Dermis microvascular lymphatic vessel endothelial cell (primary cell): Measurements from ENCODE around the gene TEX14. TPM values are rescaled to one million over a fixed set of nuclear protein-coding genes. Genes with fewer than 3 reads are reported as not detected.
"Not testable (repeated sequence)": the region's sequence is repeated elsewhere in the genome, so short reads cannot be mapped to it uniquely, and the experiment has no call there.

ENCODE experiments used
- DNase-seq, 2 donors: peaks; one replicate each; pipeline versions ENCODE4 v3.0.0 to v3.0.0-alpha.2; 2010; ENCODE audit warnings: low read depth in 2 of 2
- total RNA-seq: library from RNA; depleted of rRNA; stranded (reverse); fragments of >200 nt; gene quantifications from 2 replicates; pipeline ENCODE4 v1.2.1, GENCODE V29; 2014

TEX14 gene
- total RNA-seq, 1 donor from 2014 or later: under 0.01 TPM

GRCh38 chr17:58688521-58688920, 3.3 kb downstream of the TEX14 start:
- DNase-seq: no peak

DNA sequence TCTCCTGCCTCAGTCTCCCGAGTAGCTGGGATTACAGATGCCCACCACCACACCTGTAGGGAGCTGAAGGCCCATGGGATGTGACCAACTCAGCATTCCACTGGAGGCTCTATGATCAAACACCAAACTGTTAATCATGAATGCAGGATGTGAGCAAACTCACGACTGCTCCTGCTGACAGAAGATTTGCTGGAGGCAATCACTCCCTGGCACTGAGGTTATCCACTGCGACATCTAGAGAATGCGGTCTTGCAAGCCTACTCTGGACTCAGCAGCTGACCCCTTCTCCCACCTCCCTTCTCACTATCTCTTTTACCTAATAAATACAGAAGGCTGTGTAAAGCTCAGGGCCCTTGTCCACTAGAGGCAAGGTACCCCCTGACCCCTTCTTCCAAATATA, 4.9 kb downstream of the TEX14 start:
- no peak for DNase-seq

- not testable (repeated sequence) for DNase-seq
These were observed 7.4 kb downstream of the TEX14 start for GRCh38 chr17:58684462-58684861.

- no peak for DNase-seq
These were observed 7.8 kb downstream of the TEX14 start for GRCh38 chr17:58684003-58684402.

DNA sequence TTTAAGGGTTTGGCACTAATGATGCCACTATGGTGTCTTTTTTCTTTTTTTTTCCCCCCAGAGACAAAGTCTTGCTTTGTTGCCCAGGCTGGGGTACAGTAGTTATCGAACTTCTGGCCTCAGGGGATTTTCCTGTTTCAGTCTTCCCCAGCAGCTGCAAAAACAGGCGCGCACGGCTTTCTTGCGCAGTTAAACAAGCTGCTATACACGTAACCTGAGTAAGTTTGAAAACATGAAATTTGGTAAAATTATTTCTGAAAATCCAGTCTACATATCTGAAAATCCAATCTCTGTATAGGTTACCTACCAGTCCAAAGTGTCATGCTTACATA, 11.8 kb downstream of the TEX14 start:
- DNase-seq: no peak

DNA sequence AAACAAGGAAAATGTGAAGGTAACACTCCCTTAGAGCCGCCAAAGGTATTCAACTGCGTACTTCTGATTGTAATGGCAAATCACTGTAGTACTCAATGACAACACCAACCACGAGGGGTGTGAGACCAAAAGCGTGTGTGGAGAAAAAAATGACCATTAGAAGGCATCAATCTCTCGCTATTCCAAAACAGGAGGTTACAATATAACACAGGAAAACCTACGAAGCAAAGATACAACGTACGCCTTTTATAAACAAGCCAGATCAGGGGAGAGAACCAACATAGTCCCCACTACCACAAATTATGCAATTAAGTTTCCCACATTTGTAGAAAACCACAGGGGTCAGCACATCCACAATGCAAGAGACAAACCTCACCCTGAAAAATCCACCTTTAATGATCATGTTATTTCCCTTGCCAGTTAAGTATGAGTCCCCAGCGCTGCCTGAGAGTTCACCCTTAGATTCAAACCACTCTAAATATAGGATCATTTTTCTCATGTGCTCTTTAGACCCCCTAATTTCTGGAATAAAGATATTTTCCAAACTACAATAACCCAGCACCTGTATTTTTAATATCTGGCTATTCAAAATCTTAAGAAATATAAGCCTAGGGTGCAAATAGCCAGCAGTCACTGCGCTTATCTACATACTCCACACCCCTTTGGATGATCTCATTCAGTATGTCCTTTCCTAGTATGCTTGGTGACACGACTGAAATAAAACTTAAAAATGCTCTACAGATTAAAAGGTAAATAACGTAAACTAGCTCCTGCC, 12.4 kb downstream of the TEX14 start:
- DNase-seq: no peak

GRCh38 chr17:58678287-58678686, 13.6 kb downstream of the TEX14 start:
- DNase-seq: not testable (repeated sequence)

DNA sequence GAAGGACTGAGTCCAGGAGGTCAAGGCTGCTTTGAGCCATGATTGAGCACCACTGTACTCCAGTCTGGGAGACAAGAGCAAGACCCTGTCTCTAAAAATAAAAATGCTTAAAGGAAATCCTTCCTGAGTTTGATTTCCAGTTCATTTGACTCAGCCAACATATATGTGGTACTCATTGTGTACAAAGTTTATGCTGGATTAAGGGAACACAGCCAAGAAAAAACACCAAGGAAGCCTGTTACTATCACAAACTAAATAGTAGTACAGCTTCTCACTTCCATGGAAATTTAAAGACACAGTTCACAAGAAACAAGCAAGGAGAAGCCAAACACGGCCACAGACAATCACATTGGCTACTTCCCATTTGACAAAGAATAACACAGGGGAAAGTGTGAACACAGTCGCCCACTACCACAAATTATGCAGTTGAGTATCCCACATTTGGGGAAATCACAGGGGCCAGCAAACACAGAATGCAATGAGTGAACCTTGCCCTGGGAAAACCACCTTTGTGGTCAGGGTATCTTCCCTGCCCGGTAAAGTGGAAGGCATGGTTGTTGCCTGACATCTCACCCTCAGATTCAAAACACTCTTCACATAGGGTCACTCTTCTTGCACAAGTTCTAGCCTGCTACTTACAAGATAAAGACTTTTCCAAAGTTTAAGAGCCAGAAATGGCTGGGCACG, 14.5 kb downstream of the TEX14 start:
- no peak for DNase-seq

DNA sequence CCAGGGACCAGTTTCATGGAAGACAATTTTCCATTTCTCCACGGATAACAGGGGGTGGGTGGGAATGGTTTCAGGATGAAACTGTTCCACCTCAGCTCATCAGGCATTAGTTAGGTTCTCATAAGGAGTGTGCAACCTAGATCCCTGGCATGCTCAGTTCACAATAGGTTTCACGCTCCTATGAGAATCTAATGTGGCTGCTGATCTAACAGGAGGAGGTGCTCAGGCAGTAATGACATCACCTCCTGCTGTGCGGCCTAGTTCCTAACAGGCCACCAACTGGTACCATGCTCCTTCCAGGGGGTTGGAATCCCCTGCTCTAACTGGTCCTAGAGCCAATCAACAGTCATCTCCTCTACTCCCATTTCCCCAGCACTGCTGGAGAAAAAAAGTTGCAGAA, 19.9 kb downstream of the TEX14 start:
- DNase-seq: no peak

DNA sequence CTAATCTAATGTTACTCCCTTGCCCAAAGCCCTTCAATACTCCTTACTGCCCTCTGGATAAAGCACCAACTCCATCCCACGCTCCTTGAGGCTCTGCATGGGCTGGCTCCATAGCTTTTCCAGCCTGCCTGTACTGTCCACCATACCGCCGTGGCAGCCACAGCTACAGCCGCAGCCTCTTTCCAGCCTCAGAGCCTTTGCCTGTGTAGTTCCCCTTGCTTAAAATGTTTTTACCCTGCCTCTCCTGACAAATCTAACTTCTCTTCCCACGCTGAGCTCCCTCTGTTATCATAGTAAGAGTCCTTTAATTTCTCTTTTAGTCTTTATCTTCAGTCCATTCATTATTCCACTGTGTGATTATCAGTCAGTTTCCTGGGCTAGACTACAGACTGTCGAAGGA, 22.0 kb downstream of the TEX14 start:
- DNase-seq: no peak

DNA sequence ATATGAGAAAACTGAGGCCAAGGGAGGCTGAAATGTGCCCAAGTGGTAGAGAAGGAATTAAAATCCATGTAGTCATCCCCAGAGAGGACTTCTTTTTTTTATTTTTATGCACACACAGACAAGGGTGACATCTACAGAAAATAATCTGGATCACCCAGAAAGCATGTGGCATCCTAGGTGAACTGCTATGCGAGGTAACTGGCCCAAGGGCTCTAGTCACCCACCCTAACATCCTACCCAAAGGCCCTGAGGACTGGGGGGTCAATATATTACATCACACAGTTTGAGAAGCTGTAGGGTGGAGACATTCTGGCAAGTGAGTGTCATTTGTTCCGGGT, 23.3 kb downstream of the TEX14 start:
- DNase-seq: no peak

DNA sequence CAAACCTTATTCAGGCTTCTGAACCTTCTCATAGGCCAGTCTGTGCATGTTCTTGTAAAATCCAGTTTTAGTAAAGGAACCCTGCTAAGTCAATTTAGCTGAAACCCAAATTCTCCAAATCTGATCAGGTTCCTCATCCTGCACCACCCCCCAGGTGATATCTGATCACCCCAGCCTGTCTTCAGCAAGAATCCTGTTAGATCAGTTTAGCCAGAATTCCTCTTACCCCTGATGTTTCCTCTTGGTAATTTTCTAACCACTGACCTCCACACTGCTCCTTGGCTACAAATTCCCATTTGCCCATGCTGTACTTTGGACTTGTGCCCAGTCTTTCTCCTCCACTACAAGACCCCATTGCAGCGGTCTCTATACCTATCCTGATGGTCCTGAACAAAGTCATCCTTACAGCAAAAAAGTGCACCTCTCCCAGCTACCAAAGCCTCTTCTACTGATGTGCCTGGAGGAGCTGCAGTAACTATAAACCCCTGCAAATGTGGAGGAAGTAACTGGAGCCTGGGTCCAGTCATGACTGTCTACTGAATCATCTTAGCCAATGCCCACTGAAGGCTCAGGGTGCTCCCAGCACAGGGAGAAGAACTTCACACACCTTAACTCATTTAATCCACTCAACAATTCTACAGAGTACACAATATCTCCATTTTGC, 23.8 kb downstream of the TEX14 start:
- no peak for DNase-seq

GRCh38 chr17:58666858-58667267, 25.0 kb downstream of the TEX14 start:
- peak; percentile 42 to 71 for DNase-seq

DNA sequence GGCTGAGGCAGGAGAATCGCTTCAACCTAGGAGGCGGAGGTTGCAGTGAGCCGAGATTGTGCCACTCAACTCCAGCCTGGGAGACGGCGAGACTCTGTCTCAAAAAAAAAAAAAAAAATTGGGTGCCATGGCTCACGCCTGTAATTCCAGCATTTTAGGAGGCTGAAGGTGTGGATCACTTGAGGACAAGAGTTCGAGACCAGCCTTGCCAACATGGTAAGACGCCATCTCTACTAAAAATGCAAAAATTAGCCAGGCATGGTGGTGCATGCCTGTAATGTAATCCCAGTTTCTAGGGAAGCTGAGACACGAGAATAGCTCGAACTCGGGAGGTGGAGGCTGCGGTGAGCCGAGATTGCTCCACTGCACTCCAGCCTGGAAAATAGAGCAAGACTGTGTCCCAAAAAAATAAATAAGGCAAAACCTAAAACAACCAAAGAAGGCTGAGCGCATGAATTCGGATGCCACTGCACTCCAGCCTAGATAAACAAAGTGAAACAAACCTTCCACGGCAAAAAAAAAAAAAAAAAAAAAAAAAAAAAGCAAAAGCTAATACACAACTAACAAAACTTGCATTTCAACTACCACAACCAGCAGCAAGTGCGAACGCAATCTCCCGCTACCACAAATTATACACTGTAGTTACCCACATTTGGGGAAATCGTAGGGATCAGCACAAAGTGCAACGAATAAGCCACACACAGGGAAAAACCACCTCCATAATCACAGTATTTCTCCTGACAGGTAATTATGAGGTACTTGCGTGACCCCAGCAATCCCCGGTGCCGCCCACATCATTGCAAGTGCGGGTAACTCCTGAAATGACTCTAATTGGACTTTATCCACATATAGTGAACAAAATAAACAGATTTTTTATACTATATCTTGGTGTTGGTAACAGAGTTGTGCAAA, 25.6 kb downstream of the TEX14 start:
- no peak for DNase-seq

DNA sequence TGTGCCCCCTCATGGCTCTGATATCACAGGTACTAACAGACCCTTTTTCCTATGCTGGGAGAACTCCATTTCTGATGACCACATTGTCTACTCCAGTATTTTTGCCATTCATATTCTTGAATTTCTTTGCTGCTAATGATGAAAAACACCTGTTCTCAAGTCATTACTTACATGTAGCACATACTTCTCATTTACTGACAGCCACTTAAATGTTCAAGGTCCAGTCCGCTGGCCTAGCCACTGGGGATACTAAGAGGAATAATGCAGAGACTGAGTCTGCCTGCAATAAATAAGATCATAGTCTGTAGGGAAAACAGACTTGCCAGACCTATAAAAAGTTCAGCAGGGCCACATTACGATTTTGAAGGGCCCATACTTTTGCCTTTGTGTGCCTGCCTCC, 27.5 kb downstream of the TEX14 start:
- DNase-seq: no peak

- DNase-seq: no peak
These were observed 30.3 kb downstream of the TEX14 start for GRCh38 chr17:58661499-58661898.

DNA sequence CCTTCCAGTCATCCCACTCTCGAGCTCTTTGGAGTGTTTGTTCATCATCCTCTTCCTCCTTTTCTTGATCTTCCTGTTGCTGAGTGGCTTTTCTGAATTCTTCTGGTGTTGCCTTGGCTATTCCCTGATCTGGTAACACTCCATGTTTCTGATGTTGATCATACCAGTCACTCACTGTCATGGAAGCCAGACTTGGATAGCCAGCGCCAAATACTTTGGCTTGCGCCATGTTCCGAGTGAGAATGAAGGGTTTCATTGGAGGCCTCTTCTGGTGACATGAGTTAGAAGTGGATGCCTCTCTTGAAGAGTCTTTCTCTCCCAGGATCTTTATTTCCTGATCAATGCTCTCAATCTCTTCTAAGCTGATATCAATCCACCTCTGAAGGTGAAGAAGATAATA, 31.2 kb downstream of the TEX14 start:
- DNase-seq: no peak

GRCh38 chr17:58659714-58660084, 32.1 kb downstream of the TEX14 start:
- not testable (repeated sequence) for DNase-seq

DNA sequence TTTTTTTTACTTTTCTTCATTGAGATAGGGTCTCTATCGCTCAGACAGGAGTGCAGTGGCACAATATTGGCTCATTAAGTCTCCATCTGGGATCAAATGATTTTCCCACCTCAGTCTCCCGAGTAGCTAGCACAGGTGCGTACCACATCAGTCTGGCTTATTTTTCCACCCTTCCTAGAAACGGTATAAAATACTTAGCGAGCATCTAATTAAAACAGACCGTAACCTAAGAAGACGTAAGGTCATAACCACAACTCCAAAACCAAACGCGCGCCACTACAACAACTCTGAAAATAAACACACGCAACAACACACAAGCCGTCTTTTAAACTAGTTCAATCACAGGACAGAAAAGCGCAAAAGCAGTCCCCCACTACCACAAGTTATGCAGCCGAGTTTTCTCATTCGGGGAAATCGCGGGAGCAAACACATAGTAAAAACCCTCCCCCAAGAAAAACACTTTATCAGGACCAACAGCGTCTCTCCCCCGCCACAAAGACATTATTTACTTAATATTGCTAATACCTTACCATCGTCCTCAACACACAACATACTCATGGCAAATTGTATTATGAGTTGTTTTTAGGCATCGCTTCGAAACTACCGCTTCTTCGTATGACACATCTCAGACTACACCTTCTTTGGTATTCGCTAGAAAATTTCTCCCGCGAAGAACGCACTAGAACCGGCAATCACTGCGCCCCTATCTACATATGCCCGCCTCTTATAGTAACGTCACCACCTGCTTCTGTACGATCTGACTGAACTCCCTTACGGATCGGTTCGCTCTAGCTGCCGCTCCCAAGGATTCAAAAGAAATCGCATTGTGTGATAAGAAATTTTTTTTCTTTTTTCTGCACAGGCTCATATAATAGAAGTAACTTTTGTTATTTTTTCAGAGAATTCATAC, 32.8 kb downstream of the TEX14 start:
- DNase-seq: peak; percentile 89 to 91

- not testable (repeated sequence) for DNase-seq
These were observed 33.7 kb downstream of the TEX14 start for GRCh38 chr17:58657962-58658803.
